CD4-positive, alpha-beta T cell treated with Interleukin-17A for 1 hour (primary cell): ENCODE results near the gene CYTH3.
"Not testable (repeated sequence)": the region's sequence is repeated elsewhere in the genome, so short reads cannot be mapped to it uniquely, and the experiment has no call there.

Experiments
- DNase-seq: peaks from one replicate; pipeline ENCODE4 v3.0.0-alpha.2; 2020

The CYTH3 gene

GRCh38 chr7:6256677-6257535 is 15.5 kb downstream of the CYTH3 start:
- no peak for DNase-seq

DNA sequence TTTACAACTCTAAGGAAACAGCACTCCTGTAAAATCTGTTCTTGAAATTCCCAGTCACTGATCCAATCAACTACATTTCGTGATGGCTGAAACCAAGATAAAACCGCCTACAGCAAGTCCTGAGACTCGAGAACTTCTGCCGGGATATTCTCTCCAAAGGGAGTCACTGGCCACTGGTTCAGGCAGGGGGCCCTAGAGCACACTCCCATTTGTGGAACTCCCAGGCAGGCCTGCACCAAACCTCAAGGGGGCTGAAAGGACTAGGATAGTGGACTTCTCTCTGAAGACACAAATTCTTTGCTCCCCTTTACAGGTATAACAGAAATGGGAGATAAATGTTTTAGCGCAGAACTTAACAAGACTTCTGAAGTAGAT is 16.3 kb downstream of the CYTH3 start:
- no peak for DNase-seq

DNA sequence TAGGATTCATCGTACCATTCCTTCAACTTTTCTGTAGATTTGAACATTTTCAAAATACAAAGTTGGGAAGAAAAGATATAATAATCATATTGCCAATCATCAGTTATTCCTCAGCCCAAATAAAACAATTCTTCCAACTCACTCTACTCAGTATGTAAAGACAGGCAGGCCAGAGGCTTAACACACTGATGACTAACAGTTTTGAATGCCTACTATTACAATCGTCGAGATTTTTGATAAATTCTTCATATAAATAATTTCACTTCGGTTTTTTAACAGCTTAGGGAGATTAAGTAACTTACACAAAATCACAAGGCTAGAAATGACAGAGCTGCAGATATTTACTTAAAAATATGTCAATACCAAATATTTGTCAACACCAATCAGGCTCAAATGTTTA is 17.6 kb downstream of the CYTH3 start:
- no peak for DNase-seq

DNA sequence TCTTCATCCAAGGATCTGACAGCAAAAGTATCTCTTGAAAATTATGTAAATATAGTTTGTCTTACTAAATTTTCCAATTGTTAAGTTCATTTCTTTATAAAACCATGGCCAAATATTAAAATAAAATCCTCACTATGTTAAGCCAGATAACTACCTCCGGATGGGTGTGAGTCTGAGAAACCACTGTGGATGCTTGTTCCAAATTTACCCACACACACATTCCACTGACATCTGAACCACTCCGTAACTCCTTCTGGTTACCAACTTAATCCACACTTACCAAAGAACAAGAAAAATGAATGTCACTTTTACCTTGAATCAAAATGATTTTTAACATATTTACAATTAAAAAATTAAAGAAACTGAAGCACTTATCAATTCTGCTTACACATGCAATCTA is 19.7 kb downstream of the CYTH3 start:
- no peak for DNase-seq

DNA sequence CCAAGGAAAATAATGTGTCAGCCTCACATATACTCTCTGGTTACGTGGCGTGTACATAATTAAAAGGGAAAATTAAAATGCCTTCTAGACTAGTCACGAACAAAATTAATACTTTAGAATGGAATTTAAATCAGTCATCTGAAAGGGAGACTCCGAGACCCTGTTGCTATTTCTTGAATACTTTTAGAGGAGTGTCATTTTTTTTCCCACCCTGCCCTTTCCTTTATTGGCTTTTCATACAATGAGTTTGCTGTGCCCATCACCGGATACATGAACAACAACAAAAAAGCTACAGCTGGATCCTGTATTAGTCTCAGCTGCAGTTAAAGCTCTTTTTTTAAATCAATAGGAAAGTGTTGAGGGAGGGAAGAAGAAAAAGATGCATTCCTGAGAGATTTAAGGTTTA is 20.1 kb downstream of the CYTH3 start:
- no peak for DNase-seq

DNA sequence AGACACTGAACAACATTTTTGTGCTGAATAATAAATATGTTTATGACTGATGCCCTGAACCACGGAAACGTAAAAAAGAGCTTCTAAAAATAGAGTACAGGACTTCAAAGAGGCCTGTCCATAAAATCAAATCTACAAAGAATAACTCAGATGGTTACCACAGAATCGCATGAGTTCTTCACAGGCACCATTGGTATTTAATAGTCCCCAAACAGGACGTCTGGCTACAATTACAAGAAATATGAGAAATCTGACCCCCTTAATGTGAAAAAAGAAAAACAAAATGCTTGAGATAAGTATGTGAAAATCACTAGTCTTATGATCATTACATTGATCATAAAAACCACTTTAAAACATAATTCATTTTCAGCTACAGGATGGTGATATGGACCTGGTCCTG is 20.8 kb downstream of the CYTH3 start:
- no peak for DNase-seq

- DNase-seq = no peak
Measured at GRCh38 chr7:6250364-6250833, 22.0 kb downstream of the CYTH3 start.

GRCh38 chr7:6249043-6249442 is 23.4 kb downstream of the CYTH3 start:
- no peak for DNase-seq

GRCh38 chr7:6248581-6248980 is 23.8 kb downstream of the CYTH3 start:
- DNase-seq = no peak

DNA sequence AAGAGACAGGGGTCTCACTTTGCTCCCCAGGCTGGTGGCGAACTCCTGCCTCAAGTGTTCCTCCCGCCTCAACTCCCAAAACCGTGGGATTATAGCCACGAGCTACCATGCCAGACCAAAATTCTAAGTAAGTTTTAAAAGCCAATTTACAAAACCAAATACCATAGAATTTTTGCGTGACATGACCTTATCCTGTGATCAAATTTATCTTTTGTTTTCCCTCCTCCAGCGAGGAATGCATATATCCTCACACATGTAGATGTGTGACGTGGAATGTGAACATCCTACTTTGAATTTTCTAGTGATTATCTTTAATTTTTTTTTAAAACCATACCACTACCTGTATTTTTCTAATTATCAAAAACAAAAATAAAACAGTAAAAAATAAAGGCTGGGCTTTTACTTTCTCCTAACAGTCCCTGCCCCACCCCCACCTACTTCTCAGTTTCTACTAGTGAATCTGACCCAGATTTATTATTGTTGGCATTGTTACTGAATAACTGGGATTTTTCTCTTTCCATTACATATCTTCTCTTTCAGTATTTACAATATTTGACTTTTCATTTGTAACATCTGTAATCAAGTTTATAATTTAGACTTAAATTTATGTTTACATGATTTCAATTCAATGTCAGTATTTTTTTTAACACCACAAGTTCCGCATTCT is 26.0 kb downstream of the CYTH3 start:
- DNase-seq = no peak

GRCh38 chr7:6244021-6244420 is 28.4 kb downstream of the CYTH3 start:
- DNase-seq = no peak

DNA sequence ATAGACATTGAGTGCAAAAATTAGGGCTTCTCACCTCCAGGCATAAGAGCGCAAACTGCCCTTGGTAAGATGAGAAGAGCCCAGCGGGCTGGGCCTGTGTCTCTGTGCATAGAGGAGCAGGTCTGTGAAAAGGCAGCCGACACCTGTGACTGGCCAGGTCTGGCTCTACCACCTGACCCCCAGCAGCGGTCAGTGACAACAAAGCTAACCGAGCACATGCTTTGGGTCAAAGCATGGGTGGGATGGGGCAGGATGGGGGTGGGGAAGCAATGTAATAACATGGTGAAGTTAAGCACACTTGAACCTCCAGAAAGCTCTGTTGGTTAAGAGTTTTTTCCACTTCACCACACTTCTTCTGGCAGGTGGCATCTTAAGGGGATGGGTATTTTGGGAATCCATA is 29.3 kb downstream of the CYTH3 start:
- no peak for DNase-seq

DNA sequence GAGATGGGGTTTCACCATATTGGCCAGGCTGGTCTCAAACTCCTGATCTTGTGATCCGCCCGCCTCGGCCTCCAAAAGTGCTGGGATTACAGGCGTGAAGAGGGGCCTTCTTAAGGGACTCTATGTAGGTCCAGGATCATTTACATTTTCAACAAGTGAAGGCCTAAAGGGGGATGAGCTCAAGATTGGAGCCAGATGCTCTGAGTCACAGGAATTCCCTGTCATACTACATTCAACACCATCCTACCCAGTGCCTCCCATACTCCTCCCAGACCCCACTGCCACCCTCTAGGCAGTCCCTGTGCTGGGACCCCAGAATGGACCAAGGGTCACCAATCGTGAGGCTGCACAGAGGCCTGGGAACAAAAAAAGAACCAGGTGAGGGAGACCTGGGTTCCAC is 29.9 kb downstream of the CYTH3 start:
- no peak for DNase-seq

DNA sequence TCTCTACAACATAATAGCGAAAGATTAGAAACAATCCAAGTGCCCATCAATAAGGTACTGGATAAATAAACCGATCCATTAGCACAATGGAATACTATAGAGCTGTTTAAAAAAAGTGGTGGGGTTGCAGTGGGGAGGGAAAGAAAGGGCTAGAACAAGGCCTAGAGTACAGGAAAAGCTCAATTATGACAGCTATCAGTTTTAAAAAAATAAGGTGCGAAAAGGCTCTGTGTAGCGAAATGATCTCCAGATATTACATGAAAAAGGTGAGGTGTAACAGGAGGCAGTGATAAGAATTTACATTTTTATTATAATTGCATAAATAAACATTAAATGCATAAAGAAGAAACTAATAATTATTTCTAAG is 30.8 kb downstream of the CYTH3 start:
- peak; percentile 12 for DNase-seq

DNA sequence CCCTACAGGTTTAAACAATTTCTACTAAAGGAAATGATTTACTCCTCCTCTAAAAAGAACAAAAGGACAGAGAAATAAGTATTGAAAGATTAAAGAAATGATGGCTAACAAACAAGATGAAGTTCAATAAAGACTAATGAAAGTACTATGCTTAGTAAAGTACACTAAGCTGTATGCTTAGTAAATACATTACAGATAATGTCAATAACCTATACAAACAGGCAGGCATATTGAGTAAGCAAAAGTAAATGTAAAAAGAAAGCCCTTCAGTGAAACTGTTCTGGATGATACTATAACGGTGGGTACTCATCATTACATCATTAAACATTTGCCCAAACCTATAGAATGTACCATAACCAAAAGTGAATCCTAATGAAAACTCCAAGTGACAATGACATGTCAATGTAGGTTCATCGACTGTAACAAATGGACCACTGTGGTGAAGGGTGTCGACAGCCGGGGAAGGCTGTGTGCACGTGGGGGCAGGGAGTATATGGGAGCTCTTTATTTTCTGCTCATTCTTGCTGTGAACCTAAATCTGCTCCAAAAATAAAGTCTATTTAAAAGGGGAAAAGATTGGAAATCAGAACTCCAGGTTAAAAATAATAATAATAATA is 34.0 kb downstream of the CYTH3 start:
- no peak for DNase-seq

DNA sequence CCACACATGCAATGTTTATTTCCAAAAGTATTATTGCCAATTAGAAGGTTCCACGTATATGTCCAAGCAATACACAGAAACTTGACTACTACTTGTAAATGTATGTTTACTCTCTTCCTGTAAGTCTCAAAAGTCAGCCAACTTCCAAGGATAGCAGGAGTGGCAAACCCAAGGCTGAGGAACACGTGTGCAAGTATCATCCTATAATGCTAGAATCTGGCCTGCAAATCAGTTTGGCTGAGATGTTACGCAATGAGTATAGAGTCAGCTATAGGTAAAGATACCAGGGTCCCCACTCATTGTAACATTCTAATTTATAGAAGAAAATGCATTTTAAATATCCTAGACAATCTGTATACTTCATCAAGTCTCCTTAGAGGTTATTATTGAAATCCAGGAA is 34.7 kb downstream of the CYTH3 start:
- DNase-seq = no peak

DNA sequence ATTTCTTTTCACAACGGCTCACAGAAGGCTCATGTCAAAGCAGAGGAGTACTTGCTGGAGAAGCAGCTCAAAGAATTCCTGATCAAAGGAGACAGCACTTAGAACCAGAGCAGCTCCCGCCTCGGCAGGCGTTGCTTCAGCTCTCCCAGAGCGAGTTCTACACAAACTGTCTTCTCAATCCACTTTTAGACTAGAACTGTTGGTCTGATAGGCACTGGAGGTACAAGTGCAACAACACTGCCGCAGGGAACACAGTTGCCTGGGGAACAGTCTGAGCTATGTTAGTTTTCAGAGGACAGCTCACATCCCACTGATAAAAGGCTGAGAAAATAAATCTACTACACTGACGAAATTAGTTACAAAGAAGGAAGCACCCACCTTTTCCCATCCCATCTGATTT is 35.4 kb downstream of the CYTH3 start:
- DNase-seq = no peak

GRCh38 chr7:6235029-6235871 is 37.2 kb downstream of the CYTH3 start:
- no peak for DNase-seq

DNA sequence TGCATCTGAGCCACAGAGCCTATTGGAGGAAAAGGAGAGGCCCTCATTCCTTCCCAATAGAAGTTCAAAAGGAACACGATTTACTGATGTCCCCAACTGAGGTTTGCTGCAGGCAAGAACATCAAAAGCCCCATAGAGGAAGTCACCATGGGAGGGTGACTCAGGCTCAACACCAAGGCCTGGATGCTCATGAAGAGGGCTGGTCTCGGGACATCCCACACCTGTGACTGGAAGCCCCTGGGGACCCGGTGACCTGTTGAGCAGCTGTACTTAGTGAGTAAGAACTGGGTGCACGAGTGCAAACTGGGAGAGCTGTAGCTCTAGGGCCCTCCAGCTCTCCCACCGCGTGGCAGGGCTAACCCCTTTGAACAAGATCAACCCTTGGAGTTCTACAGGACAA is 38.0 kb downstream of the CYTH3 start:
- DNase-seq = no peak

DNA sequence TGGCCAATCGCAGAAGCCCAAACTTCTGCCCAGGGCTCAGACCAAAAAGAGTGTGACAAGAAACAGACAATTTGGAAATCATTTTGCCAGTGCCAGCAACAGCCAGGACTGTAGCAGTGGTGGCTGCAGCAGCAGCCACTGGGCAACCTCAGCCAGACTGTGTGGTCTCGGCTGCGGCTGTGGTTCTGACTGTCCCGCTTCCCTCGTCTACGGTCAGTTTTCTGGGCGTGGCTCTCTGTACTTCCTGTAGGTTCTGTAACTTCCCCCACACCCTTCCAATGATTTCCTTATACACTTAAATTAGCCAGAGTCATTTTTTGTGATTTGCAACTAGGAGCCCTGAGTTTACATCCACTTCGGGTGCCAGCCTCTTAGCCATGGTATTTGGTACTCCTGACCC is 39.9 kb downstream of the CYTH3 start:
- DNase-seq = peak; percentile 30

DNA sequence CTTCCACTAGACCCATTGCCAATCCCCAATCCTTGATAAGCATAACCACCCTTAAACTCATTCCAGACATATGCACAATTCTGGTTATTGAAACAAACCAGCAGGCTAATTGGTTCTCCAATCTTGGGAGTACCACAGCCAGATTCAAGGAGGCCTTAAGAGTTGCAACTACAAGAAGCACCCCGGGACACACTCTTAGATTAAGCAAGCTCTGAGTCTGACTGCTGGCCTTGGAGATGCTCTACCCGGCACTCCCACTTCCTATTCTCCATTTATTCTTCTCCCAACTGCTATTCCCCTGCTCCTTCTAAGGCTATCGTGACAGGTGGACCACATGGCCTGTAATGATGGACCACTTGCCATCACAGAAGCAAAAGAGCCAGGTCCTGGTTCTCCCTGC is 40.3 kb downstream of the CYTH3 start:
- DNase-seq = no peak

DNA sequence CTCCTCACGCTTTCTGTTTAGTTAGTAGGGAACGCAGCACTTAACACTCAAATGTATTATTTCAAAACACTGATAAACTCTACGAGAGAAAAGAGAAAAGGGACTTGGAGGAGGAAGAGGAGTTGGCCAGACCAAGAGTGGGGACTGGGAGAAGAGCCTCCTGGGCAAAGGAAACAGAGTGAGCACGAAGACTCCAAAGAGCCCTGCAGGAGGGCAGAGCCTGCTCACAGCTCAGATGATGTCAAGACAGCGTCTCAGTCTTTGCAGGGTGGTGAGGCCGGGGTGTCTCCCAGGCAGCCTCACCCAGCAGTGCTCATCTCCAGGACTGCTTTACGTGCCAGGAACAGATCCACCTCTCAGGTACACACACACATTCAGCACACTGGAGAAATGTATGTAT is 41.2 kb downstream of the CYTH3 start:
- no peak for DNase-seq

DNA sequence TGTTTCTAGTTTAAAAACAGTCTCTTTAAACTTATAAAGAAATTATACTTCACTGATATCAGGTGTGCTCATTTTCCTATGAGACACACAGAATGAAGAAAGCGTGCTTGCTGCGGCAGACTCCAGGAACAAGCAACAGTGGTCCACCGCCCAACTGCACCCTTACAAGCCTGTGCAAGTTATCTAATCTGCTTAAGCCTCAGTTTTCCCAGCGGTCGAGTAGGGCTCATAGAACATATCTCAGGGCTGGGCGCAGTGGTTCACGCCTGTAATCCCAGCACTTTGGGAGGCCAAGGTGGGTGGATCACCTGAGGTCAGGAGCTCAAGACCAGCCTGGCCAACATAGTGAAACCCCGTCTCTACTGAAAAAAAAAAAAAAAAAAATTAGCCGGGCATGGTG is 43.1 kb downstream of the CYTH3 start:
- DNase-seq = not testable (repeated sequence)
